ENCODE results near the gene FOXA3. TPM values are rescaled to one million over a fixed set of nuclear protein-coding genes. Genes with fewer than 3 reads are reported as not detected.

FOXA3 gene
- total RNA-seq, 1 donor from 2014 or later = 1.6 TPM

GRCh38 chr19:45882652-45883585 lies 18.8 kb downstream of the FOXA3 start:
- Histone ChIP-seq H3K4me1 (peaks cover 32% of the 10 kb centered on the region), H3K36me3 (no peaks in the 10 kb centered on the region), H3K4me3 (peak overlapping the region; percentile 14), H3K9me3 (no peaks in the 10 kb centered on the region), H3K27me3 (no peaks in the 10 kb centered on the region), H3K27ac (peak overlapping the region; percentile 63)
- peak; percentile 91 for DNase-seq
- intact Hi-C loops (cut with DNase I) = no loop called here
- peak; percentile 88 for TF ChIP-seq CTCF (IDR thresholded peaks at IDR 0.05)
- ATAC-seq = peak; percentile 71

DNA sequence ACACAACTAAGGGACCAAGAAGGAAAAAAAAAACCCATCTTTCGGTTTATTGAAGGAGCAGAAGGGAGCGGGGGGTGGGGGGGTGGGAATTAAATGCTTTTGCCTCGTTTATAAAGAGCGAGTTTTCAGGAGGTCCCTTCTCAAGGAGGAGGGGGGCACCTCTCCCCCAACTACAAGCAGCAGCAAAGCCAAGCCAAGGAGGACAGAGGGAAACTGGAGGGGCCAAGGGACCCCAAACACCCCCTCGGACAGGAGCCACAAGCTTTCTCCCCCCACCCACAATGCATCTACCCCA lies 19.4 kb downstream of the FOXA3 start:
- TF ChIP-seq CTCF (IDR thresholded peaks at IDR 0.05) = no peak
- ATAC-seq (no peak), DNase-seq (no peak)
- Histone ChIP-seq H3K4me1 (peaks cover 32% of the 10 kb centered on the region), H3K4me3 (no peak overlapping the region), H3K36me3 (no peaks in the 10 kb centered on the region), H3K27ac (no peak overlapping the region), H3K9me3 (no peaks in the 10 kb centered on the region), H3K27me3 (no peaks in the 10 kb centered on the region)
- intact Hi-C loops (cut with DNase I) = no loop called here

GRCh38 chr19:45883881-45884681 lies 20.0 kb downstream of the FOXA3 start:
- no peak overlapping the region for H3K4me3 ChIP-seq
- intact Hi-C loops (cut with DNase I) = no loop called here
- no peak for ATAC-seq

DNA sequence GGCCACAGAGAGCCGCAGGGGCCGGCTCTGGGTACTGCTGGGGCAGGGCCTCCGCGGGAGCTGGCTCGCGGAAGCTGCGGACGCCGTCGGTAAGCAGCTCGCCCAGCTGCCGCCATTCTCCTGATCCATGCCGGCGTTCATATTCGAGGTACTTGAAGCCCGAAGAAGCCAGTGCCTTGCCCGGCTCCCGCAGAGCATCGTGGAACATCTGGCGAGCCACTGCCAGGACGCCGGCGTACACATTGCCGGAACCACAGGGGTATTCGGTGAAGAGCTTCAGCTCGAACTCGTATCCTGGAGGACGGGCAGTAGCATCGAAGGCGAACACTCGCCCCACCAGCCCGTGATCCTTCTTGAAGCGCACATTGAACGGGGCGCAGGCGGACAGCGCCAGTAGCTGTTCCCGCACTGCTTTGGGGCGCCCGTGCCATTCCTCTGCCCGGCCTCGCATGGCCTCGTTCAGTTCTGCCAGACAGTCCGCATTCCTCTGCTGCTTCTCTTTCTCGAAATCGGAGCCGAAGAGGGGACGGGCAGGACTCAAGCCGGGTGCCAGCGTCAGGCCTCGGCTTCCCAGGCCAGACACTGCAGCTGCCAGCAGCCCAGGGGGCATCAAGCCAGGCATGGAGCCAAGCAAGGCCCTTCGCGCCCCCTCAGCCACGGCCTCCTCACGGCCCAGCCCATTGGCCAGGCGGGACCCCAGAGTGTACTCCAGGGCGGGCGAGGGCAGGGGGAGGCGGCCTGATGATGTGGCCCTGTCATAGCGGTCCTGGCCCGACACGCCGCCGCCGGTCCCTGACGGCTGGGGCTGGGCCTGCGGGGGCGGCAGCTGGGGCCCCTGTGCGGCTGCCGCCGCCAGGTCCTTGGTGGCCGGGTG lies 20.8 kb downstream of the FOXA3 start:
- H3K4me3 ChIP-seq = peak overlapping the region; percentile 72
- DNase-seq (no peak), ATAC-seq (no peak)
- no peaks in the 10 kb centered on the region for H3K9me3 ChIP-seq
- H3K4me1 ChIP-seq = peaks cover 32% of the 10 kb centered on the region
- TF ChIP-seq CTCF (IDR thresholded peaks at IDR 0.05) = no peak
- peak overlapping the region; percentile 92 for H3K27ac ChIP-seq
- H3K36me3 ChIP-seq = no peaks in the 10 kb centered on the region
- intact Hi-C loops (cut with DNase I) = no loop called here
- H3K27me3 ChIP-seq = no peaks in the 10 kb centered on the region

More at GRCh38 chr19:45883881-45884681, 20.0 kb downstream of the FOXA3 start:
- no peak overlapping the region for H3K27ac ChIP-seq
- no peak for TF ChIP-seq CTCF (IDR thresholded peaks at IDR 0.05)
- peaks cover 32% of the 10 kb centered on the region for H3K4me1 ChIP-seq
- no peaks in the 10 kb centered on the region for H3K36me3 ChIP-seq
- no peaks in the 10 kb centered on the region for H3K9me3 ChIP-seq
- no peaks in the 10 kb centered on the region for H3K27me3 ChIP-seq
- no peak for DNase-seq
